IPS DF 6.9 (cell line): ENCODE results near the gene CNTNAP2.
"Not testable (repeated sequence)": the region's sequence is repeated elsewhere in the genome, so short reads cannot be mapped to it uniquely, and the experiment has no call there.

Source experiments
- DNase-seq: peaks from one replicate; pipeline ENCODE4 v3.0.0-alpha.2; 2013; ENCODE audit warnings: low read depth, low spot score
- H3K27ac ChIP-seq: one replicate; pipeline ENCODE4 v1.5.1; 2013; ENCODE audit warnings: low read length, control low read depth
- H3K27me3 ChIP-seq: 2 replicates; pipeline ENCODE4 v1.6.1; 2013; ENCODE audit warnings: mild to moderate bottlenecking, low read length; ENCODE audit not compliant: control insufficient read depth, insufficient read depth
- H3K36me3 ChIP-seq: 2 replicates; pipeline ENCODE4 v1.6.1; 2013; ENCODE audit warnings: low read length; ENCODE audit not compliant: control insufficient read depth, insufficient read depth
- H3K4me1 ChIP-seq: 2 replicates; pipeline ENCODE4 v1.6.1; 2013; ENCODE audit warnings: low read length; ENCODE audit not compliant: control insufficient read depth, insufficient read depth
- H3K4me3 ChIP-seq: 2 replicates; pipeline ENCODE4 v1.5.1; 2013; ENCODE audit warnings: mild to moderate bottlenecking, low read length
- H3K9me3 ChIP-seq: 2 replicates; pipeline ENCODE4 v1.6.1; 2013; ENCODE audit warnings: low read length, inconsistent platforms; ENCODE audit not compliant: control insufficient read depth, insufficient read depth
- WGBS: extraction: QIAGEN DNeasy Blood & Tissue Kit; methylation state at CpG from one replicate; pipeline ENCODE4 v1.1.7; 2013; ENCODE audit warnings: mixed read lengths, missing lambda C conversion rate; ENCODE audit not compliant: insufficient read length, insufficient coverage; 5-methylcytosine and 5-hydroxymethylcytosine counted together

Gene CNTNAP2

GRCh38 chr7:148435715-148436114 lies 2319.1 kb downstream of the CNTNAP2 start:
- Histone ChIP-seq H3K4me1 (no peaks in the 10 kb centered on the region; the same call in 1 of the 2 replicates), H3K27ac (no peak overlapping the region), H3K4me3 (no peak overlapping the region), H3K36me3 (no peaks in the 10 kb centered on the region), H3K9me3 (no peaks in the 10 kb centered on the region), H3K27me3 (no peaks in the 10 kb centered on the region)
- DNase-seq = no peak
- WGBS = no CpG with 5 or more reads among the region's 6 CpGs

- Histone ChIP-seq H3K4me1 (no peaks in the 10 kb centered on the region; the same call in 1 of the 2 replicates), H3K4me3 (no peak overlapping the region), H3K9me3 (no peaks in the 10 kb centered on the region), H3K27me3 (no peaks in the 10 kb centered on the region), H3K27ac (no peak overlapping the region), H3K36me3 (no peaks in the 10 kb centered on the region)
- no CpG with 5 or more reads among the region's 4 CpGs for WGBS
- DNase-seq = no peak
Observed at GRCh38 chr7:148436135-148436534, 2319.5 kb downstream of the CNTNAP2 start.

- no peaks in the 10 kb centered on the region for H3K27me3 ChIP-seq
- WGBS = no CpG with 5 or more reads among the region's 7 CpGs
- no peak for DNase-seq
- H3K4me1 ChIP-seq = no peaks in the 10 kb centered on the region; the same call in 1 of the 2 replicates
- H3K9me3 ChIP-seq = no peaks in the 10 kb centered on the region
- H3K27ac ChIP-seq = no peak overlapping the region
- H3K36me3 ChIP-seq = no peaks in the 10 kb centered on the region
- no peak overlapping the region for H3K4me3 ChIP-seq
Observed at GRCh38 chr7:148436571-148436970, 2320.0 kb downstream of the CNTNAP2 start.

GRCh38 chr7:148437043-148437442 lies 2320.4 kb downstream of the CNTNAP2 start:
- H3K9me3 ChIP-seq = no peaks in the 10 kb centered on the region
- no CpG with 5 or more reads among the region's 4 CpGs for WGBS

GRCh38 chr7:148442141-148442655 lies 2325.6 kb downstream of the CNTNAP2 start:
- Histone ChIP-seq H3K4me1 (no peaks in the 10 kb centered on the region), H3K4me3 (no peak overlapping the region), H3K36me3 (peaks cover 3% of the 10 kb centered on the region; the same call in 1 of the 2 replicates), H3K27ac (no peak overlapping the region), H3K9me3 (no peaks in the 10 kb centered on the region), H3K27me3 (no peaks in the 10 kb centered on the region)
- no peak for DNase-seq
- no CpG with 5 or more reads among the region's 8 CpGs for WGBS

More at GRCh38 chr7:148437043-148437442, 2320.4 kb downstream of the CNTNAP2 start:
- no peaks in the 10 kb centered on the region for H3K27me3 ChIP-seq
- H3K4me3 ChIP-seq = no peak overlapping the region
- DNase-seq = no peak
- no peak overlapping the region for H3K27ac ChIP-seq
- no peaks in the 10 kb centered on the region for H3K36me3 ChIP-seq
- H3K4me1 ChIP-seq = no peaks in the 10 kb centered on the region

GRCh38 chr7:148442933-148443332 lies 2326.3 kb downstream of the CNTNAP2 start:
- H3K4me1 ChIP-seq = no peaks in the 10 kb centered on the region
- H3K27ac ChIP-seq = no peak overlapping the region
- peaks cover 3% of the 10 kb centered on the region; the same call in 1 of the 2 replicates for H3K36me3 ChIP-seq
- no peak for DNase-seq
- H3K27me3 ChIP-seq = no peaks in the 10 kb centered on the region
- H3K9me3 ChIP-seq = no peaks in the 10 kb centered on the region
- H3K4me3 ChIP-seq = no peak overlapping the region
- no CpG with 5 or more reads among the region's 6 CpGs for WGBS

- no peak overlapping the region for H3K4me3 ChIP-seq
- no CpG with 5 or more reads among the region's 42 CpGs for WGBS
- peaks cover 3% of the 10 kb centered on the region; the same call in 1 of the 2 replicates for H3K36me3 ChIP-seq
- no peaks in the 10 kb centered on the region for H3K9me3 ChIP-seq
- no peaks in the 10 kb centered on the region for H3K4me1 ChIP-seq
- H3K27me3 ChIP-seq = no peaks in the 10 kb centered on the region
- DNase-seq = no peak
- H3K27ac ChIP-seq = no peak overlapping the region
Observed at GRCh38 chr7:148445260-148446044, 2328.9 kb downstream of the CNTNAP2 start.

- Histone ChIP-seq H3K9me3 (no peaks in the 10 kb centered on the region), H3K27ac (no peak overlapping the region), H3K36me3 (peaks cover 3% of the 10 kb centered on the region; the same call in 1 of the 2 replicates), H3K4me1 (no peaks in the 10 kb centered on the region), H3K27me3 (no peaks in the 10 kb centered on the region; the same call in 1 of the 2 replicates), H3K4me3 (no peak overlapping the region)
- no CpG with 5 or more reads among the region's 4 CpGs for WGBS
- no peak for DNase-seq
Observed at GRCh38 chr7:148447221-148447849, 2330.7 kb downstream of the CNTNAP2 start.

- DNase-seq, H3K36me3 ChIP-seq, H3K27me3 ChIP-seq, H3K27ac ChIP-seq, H3K4me3 ChIP-seq, H3K4me1 ChIP-seq, H3K9me3 ChIP-seq: not testable (repeated sequence)
- no CpG with 5 or more reads among the region's 8 CpGs for WGBS
Observed at GRCh38 chr7:148451526-148451925, 2334.9 kb downstream of the CNTNAP2 start.

- Histone ChIP-seq H3K9me3 (no peaks in the 10 kb centered on the region), H3K4me1 (no peaks in the 10 kb centered on the region), H3K27me3 (no peaks in the 10 kb centered on the region), H3K27ac (no peak overlapping the region), H3K36me3 (no peaks in the 10 kb centered on the region), H3K4me3 (no peak overlapping the region)
- no CpG with 5 or more reads among the region's 8 CpGs for WGBS
- DNase-seq = no peak
Observed at GRCh38 chr7:148456351-148456750, 2339.8 kb downstream of the CNTNAP2 start.
